Ovary (tissue), 9 donors: ENCODE measurements around the gene TTC4. TPM values are rescaled to one million over a fixed set of nuclear protein-coding genes. Genes with fewer than 3 reads are reported as not detected.

Experiments
- DNase-seq, 5 donors: peaks; one replicate each; pipeline ENCODE4 v3.0.0-alpha.2; 2019 to 2020
- H3K27ac ChIP-seq, 2 donors: fragments of 200-600 bp; one replicate each; pipeline versions ENCODE4 v1.5.1 to v1.8.0; 2019 to 2022
- H3K27me3 ChIP-seq: fragments of 200-600 bp; one replicate; pipeline ENCODE4 v1.8.0; 2022
- H3K36me3 ChIP-seq: fragments of 200-600 bp; sonication (generic); one replicate; pipeline ENCODE4 v1.5.1; 2019
- H3K4me1 ChIP-seq: one replicate; pipeline ENCODE4 v1.8.1; 2013; ENCODE audit warnings: mild to moderate bottlenecking, moderate library complexity; ENCODE audit not compliant: insufficient read depth
- H3K4me3 ChIP-seq: fragments of 200-600 bp; sonication (generic); one replicate; pipeline ENCODE4 v1.5.1; 2017
- H3K9me3 ChIP-seq, 2 donors: fragments of 200-600 bp in 1 of 2; sonication (generic) in 1 of 2; one replicate each; pipeline versions ENCODE4 v1.5.1 to v1.8.1; 2013 to 2019; ENCODE audit warnings: mild to moderate bottlenecking in 1 of 2, moderate library complexity in 1 of 2
- CTCF ChIP-seq, 3 donors: fragments of 450-650 bp in 2 of 3; fragments of 200-600 bp in 1 of 3; IDR thresholded peaks; one replicate each; pipeline versions ENCODE4 v1.5.1 to v1.8.0; 2016 to 2022; ENCODE audit warnings: antibody characterized with exemption in 3 of 3, mild to moderate bottlenecking in 1 of 3
- EP300 ChIP-seq: sonication (generic); formaldehyde crosslinking; IDR thresholded peaks from one replicate; pipeline ENCODE4 v1.6.1; 2017; ENCODE audit warnings: antibody characterized with exemption
- POLR2A ChIP-seq: fragments of 450-650 bp; IDR thresholded peaks from one replicate; pipeline ENCODE4 v1.6.1; 2017; ENCODE audit warnings: antibody characterized with exemption, mild to moderate bottlenecking, moderate library complexity
- WGBS, 3 donors: extraction: QIAGEN DNeasy Blood & Tissue Kit in 1 of 3; methylation state at CpG; one replicate each; pipeline versions ENCODE4 v1.1.5 to v1.1.7; 2013 to 2017; 5-methylcytosine and 5-hydroxymethylcytosine counted together
- intact Hi-C, 4 donors: fragments of 100-400 bp; cut with DNase I; formaldehyde crosslinking; loops; one replicate each; pipeline versions ENCODE4 v1.11.0 to v1.15.1; 2022 to 2023
- polyA plus RNA-seq, 2 donors: library from polyadenylated mRNA; stranded (reverse); fragments of 200-250 nt in 1 of 2; fragments of 350-450 nt in 1 of 2; fragmentation: Illumina TruSeq in 1 of 2; extraction: RNeasy Lipid Tissue Mini Kit (QIAGEN cat#74804) in 1 of 2; gene quantifications; one replicate each; pipeline ENCODE4 v1.2.3, GENCODE V29; 2013 to 2014
- total RNA-seq, 7 donors: library from RNA; depleted of rRNA in 2 of 7; stranded (reverse); fragments of >200 nt in 2 of 7; fragmentation: NEBNext Ultra II Directional in 3 of 7; extraction: Animal tissue kit (Norgen Biotek cat#: 25700) in 3 of 7; gene quantifications; one replicate each; pipeline versions ENCODE4 v1.1.0 to v1.2.4, GENCODE V29; 2016 to 2023
- donor health status: DM: no; HTN: no; CAD: no; lungs with moderate emphysema.
- donor health status: DM: no; HTN: no; CAD: no.
- donor health status: Bipolar disorder and iron deficiency.
- donor health status: DM: yes; HTN: yes; CAD: no.
- donor health status: DM: no; HTN: no; CAD: no.
- donor health status: DM: yes; HTN: yes; CAD: no.

TTC4 gene
- total and polyA plus RNA-seq, 9 donors, result 12.6 to 29.9 (median 19.9) TPM

GRCh38 chr1:54699936-54700525 is 15.6 kb upstream of the TTC4 start:
- H3K36me3 ChIP-seq, result no peaks in the 10 kb centered on the region
- 76 to 87% (median 86%) methylated on average over 11 of the region's 11 CpGs for WGBS, 3 donors

GRCh38 chr1:54701066-54701465 is 14.6 kb upstream of the TTC4 start:
- intact Hi-C loops, result no loop called here
- WGBS, 3 donors, result 94 to 96% (median 94%) methylated on average over 9 of the region's 9 CpGs
- H3K4me3 ChIP-seq, result no peak overlapping the region
- DNase-seq, result no peak
- no peaks in the 10 kb centered on the region for H3K27me3 ChIP-seq
- no peaks in the 10 kb centered on the region for H3K36me3 ChIP-seq
- TF ChIP-seq EP300 (no peak), POLR2A (no peak), CTCF (IDR thresholded peaks at IDR 0.05) (no peak)
- no peak overlapping the region for H3K27ac ChIP-seq
- H3K9me3 ChIP-seq, result no peaks in the 10 kb centered on the region
- H3K4me1 ChIP-seq, result no peaks in the 10 kb centered on the region

More at GRCh38 chr1:54699936-54700525, 15.6 kb upstream of the TTC4 start:
- intact Hi-C loops, result no loop called here
- Histone ChIP-seq H3K4me3 (no peak overlapping the region), H3K27me3 (no peaks in the 10 kb centered on the region), H3K27ac (no peak overlapping the region), H3K4me1 (no peaks in the 10 kb centered on the region), H3K9me3 (no peaks in the 10 kb centered on the region)
- no peak for TF ChIP-seq CTCF (IDR thresholded peaks at IDR 0.05)
- no peak for TF ChIP-seq EP300
- TF ChIP-seq POLR2A, result no peak
- no peak for DNase-seq

- Histone ChIP-seq H3K27me3 (no peaks in the 10 kb centered on the region), H3K4me3 (no peak overlapping the region), H3K27ac (no peak overlapping the region), H3K4me1 (no peaks in the 10 kb centered on the region), H3K9me3 (no peaks in the 10 kb centered on the region), H3K36me3 (no peaks in the 10 kb centered on the region)
- DNase-seq, result no peak
- TF ChIP-seq CTCF (IDR thresholded peaks at IDR 0.05) (no peak), EP300 (no peak), POLR2A (no peak)
- intact Hi-C loops, result no loop called here
- 91 to 92% (median 91%) methylated on average over 11 of the region's 11 CpGs for WGBS, 3 donors
Measured at GRCh38 chr1:54701996-54702395, 13.7 kb upstream of the TTC4 start.

GRCh38 chr1:54703471-54703870 is 12.2 kb upstream of the TTC4 start:
- DNase-seq, result no peak
- Histone ChIP-seq H3K36me3 (no peaks in the 10 kb centered on the region), H3K9me3 (no peaks in the 10 kb centered on the region), H3K27ac (no peak overlapping the region), H3K4me1 (no peaks in the 10 kb centered on the region), H3K27me3 (no peaks in the 10 kb centered on the region), H3K4me3 (no peak overlapping the region)
- intact Hi-C loops, result no loop called here
- TF ChIP-seq CTCF (IDR thresholded peaks at IDR 0.05) (no peak), EP300 (no peak), POLR2A (no peak)
- WGBS, 3 donors, result 95 to 96% (median 96%) methylated on average over 10 of the region's 10 CpGs
